Measurements from ENCODE around the gene IFNG.

The IFNG gene

DNA sequence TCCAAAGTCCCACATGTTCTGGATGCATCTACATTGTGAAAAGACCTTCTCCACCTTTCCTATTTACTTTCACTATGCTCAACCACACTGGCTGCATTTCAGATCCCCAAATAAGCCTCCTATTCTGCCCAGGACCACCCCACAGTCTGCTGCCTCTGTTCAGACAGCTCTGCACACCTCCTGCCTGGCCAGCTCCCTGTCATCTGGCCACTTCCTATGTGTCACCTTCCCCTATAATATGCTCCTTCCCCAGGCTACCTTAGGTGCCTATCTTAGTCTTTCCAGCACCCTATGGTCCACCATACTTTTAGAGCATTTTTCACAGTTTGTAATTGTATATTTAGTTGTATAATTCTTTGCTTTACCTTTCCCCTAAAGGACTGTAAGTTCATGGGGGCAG is 50.5 kb downstream of the IFNG start:
- H3K27me3 ChIP-seq = no peaks in the 10 kb centered on the region
- no peaks in the 10 kb centered on the region for H3K9me3 ChIP-seq
- no peaks in the 10 kb centered on the region for H3K36me3 ChIP-seq
- DNase-seq = no peak
- H3K4me3 ChIP-seq (ENCODE audit: low read depth, low read length) = no peak overlapping the region
- no peaks in the 10 kb centered on the region for H3K4me1 ChIP-seq
- TF ChIP-seq, protein P1, sequence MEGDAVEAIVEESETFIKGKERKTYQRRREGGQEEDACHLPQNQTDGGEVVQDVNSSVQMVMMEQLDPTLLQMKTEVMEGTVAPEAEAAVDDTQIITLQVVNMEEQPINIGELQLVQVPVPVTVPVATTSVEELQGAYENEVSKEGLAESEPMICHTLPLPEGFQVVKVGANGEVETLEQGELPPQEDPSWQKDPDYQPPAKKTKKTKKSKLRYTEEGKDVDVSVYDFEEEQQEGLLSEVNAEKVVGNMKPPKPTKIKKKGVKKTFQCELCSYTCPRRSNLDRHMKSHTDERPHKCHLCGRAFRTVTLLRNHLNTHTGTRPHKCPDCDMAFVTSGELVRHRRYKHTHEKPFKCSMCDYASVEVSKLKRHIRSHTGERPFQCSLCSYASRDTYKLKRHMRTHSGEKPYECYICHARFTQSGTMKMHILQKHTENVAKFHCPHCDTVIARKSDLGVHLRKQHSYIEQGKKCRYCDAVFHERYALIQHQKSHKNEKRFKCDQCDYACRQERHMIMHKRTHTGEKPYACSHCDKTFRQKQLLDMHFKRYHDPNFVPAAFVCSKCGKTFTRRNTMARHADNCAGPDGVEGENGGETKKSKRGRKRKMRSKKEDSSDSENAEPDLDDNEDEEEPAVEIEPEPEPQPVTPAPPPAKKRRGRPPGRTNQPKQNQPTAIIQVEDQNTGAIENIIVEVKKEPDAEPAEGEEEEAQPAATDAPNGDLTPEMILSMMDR (IDR thresholded peaks at IDR 0.05; ENCODE audit: low read depth, low read length) = no peak

DNA sequence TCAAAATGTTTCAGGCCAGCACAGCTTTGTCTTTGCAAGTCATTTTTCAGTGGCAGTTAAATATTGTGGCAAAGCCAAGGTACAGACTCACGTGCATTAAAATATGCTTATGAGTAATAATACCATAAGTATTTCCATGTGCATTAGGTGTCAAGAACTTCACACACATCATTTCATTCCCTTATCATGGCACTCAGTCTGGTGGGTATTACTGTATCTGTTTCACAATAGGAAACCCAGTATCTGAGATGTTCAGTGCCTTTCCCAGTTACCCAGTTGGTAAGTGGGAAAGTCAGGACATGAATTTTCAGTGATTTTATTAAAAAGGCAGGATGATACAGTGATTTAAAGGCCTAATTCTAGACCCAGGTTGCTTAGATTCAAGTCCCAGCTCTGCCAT is 52.9 kb downstream of the IFNG start:
- no peak for DNase-seq
- no peaks in the 10 kb centered on the region for H3K36me3 ChIP-seq
- H3K9me3 ChIP-seq = no peaks in the 10 kb centered on the region
- H3K4me3 ChIP-seq (ENCODE audit: low read depth, low read length) = no peak overlapping the region
- H3K27me3 ChIP-seq = peaks cover 3% of the 10 kb centered on the region; the same call in 1 of the 2 replicates
- no peaks in the 10 kb centered on the region for H3K4me1 ChIP-seq
- TF ChIP-seq, protein P1 (IDR thresholded peaks at IDR 0.05; ENCODE audit: low read depth, low read length) = no peak

DNA sequence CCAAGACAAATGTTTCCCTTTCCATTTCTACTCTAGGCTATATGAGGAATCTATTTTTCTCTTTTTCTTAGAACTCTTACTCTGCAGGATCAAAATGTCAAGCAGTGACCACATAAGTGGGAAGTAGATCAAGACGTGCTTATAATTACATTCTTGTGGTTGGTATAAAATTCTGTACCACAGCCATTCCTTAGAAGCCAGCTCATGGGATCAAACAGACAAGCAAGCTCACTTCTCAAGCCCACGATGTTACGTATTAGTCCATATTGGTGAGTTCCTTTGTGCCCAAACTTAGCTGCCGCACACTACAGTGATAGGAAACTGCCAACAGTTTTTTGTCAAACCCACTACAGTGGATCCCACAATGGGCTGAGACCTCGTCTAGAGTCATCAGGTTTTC is 53.4 kb downstream of the IFNG start:
- peaks cover 3% of the 10 kb centered on the region; the same call in 1 of the 2 replicates for H3K27me3 ChIP-seq
- DNase-seq = no peak
- no peak overlapping the region for H3K4me3 ChIP-seq (ENCODE audit: low read depth, low read length)
- TF ChIP-seq, protein P1 (IDR thresholded peaks at IDR 0.05; ENCODE audit: low read depth, low read length) = no peak
- H3K36me3 ChIP-seq = no peaks in the 10 kb centered on the region
- no peaks in the 10 kb centered on the region for H3K4me1 ChIP-seq
- H3K9me3 ChIP-seq = no peaks in the 10 kb centered on the region

Measured in BE2C (cell line).